Esophagus squamous epithelium (tissue), 4 donors: Measurements from ENCODE around the gene SMIM12.

ENCODE experiments used
- CTCF ChIP-seq, 6 experiments: fragments of 450-650 bp in 4 of 6; fragments of 200-600 bp in 2 of 6; sonication (generic) in 2 of 6; IDR thresholded peaks; one replicate each; pipeline ENCODE4 v1.5.1; 2016 to 2019; ENCODE audit warnings: antibody characterized with exemption in 6 of 6, mild to moderate bottlenecking in 4 of 6, moderate library complexity in 4 of 6
- POLR2A ChIP-seq, 4 donors: fragments of 450-650 bp; IDR thresholded peaks; one replicate each; pipeline ENCODE4 v1.6.1; 2017; ENCODE audit warnings: antibody characterized with exemption in 4 of 4, mild to moderate bottlenecking in 4 of 4, moderate library complexity in 3 of 4

DNA sequence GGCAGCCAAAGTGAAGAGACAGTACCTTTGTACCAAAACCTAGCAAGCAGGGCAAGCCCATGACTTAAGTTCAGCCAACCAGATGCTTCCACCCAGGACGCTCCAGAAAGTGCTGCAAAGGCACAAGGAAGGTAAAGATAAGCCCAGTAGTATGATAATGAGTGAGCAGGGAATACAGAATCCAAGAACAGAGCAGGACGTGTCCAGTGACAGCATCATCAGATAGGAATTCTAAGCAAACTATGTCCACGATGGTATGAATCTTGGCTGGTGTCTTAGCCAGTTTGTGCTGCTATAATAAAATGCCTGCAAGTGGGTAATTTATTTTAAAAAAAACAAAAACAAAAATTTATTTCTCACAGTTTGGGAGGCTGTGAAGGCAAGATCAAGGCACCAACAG is 53.2 kb downstream of the SMIM12 start:
- TF ChIP-seq CTCF (IDR thresholded peaks at IDR 0.05) (no peak), POLR2A (IDR thresholded peaks at IDR 0.05) (no peak)
